ENCODE results near the gene MAL. TPM values are rescaled to one million over a fixed set of nuclear protein-coding genes. Genes with fewer than 3 reads are reported as not detected.

Gene MAL
- total RNA-seq, 2 donors from 2014 or later = not detected

DNA sequence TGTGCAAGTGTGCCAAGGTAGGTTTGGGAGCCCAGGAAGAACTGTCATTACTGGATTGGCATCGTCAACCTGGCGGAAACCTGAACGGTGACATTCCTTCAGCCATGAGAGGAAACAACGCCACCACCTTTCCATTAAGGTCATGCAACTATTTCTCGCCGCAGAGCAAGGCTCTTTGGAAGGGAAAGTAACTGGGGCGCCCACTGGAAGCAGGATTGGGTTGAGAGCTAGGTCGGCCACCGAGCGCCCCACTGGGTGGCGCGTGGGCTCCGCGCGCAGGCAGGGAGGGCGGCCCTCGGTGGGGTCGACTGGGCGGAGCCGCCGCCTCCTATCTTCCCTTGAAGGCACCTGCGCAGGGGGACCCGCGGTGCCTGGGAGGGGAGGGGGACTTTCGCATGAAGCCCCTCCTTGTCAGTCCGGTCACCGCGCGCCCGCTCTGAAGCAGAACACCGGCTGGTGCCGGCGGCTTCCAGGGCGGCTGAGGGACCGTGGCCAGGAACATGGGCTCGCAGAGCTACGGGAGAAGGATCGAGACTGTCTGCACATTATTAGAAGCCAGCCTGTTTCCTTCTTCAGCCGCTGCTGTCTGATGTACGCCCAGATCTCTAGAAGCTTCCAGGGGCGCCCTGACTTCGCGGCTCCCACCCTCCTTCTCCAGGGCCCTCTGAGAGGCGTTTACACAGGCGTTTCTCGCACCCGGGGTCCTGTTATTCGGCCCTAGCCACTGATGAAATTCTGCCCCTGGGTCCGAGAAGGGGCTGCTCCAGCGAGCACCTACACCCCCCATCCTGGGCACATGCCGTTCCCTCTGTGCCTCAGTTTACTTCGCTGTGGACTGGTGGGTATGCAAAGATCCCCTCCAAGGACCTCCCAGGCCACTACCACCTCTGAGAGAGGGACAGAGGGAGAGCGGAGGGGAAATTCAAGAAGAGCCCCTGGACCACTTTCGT, 27.3 kb upstream of the MAL start:
- no peak for ATAC-seq (ENCODE audit: insufficient number of reproducible peaks, low FRiP score, low read depth)
- no peak for DNase-seq (ENCODE audit: low spot score)
- TF ChIP-seq, protein P1, sequence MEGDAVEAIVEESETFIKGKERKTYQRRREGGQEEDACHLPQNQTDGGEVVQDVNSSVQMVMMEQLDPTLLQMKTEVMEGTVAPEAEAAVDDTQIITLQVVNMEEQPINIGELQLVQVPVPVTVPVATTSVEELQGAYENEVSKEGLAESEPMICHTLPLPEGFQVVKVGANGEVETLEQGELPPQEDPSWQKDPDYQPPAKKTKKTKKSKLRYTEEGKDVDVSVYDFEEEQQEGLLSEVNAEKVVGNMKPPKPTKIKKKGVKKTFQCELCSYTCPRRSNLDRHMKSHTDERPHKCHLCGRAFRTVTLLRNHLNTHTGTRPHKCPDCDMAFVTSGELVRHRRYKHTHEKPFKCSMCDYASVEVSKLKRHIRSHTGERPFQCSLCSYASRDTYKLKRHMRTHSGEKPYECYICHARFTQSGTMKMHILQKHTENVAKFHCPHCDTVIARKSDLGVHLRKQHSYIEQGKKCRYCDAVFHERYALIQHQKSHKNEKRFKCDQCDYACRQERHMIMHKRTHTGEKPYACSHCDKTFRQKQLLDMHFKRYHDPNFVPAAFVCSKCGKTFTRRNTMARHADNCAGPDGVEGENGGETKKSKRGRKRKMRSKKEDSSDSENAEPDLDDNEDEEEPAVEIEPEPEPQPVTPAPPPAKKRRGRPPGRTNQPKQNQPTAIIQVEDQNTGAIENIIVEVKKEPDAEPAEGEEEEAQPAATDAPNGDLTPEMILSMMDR (IDR thresholded peaks at IDR 0.05) = no peak
- Histone ChIP-seq H3K9me3 (no peaks in the 10 kb centered on the region), H3K4me3 (no peak overlapping the region), H3K36me3 (no peaks in the 10 kb centered on the region), H3K27me3 (replicated peaks; ENCODE audit: insufficient read depth) (no peaks in the 10 kb centered on the region), H3K4me1 (ENCODE audit: control insufficient read depth in 1 of 2, low read depth in 2 of 2) (no peaks in the 10 kb centered on the region), H3K27ac (no peak overlapping the region)

GRCh38 chr2:94999431-94999883, 26.1 kb upstream of the MAL start:
- ATAC-seq (ENCODE audit: insufficient number of reproducible peaks, low FRiP score, low read depth) = no peak
- H3K9me3 ChIP-seq = no peaks in the 10 kb centered on the region
- no peak overlapping the region for H3K4me3 ChIP-seq
- no peaks in the 10 kb centered on the region for H3K4me1 ChIP-seq (ENCODE audit: control insufficient read depth in 1 of 2, low read depth in 2 of 2)
- no peak overlapping the region for H3K27ac ChIP-seq
- H3K27me3 ChIP-seq (replicated peaks; ENCODE audit: insufficient read depth) = no peaks in the 10 kb centered on the region
- DNase-seq (ENCODE audit: low spot score) = no peak
- no peaks in the 10 kb centered on the region for H3K36me3 ChIP-seq
- TF ChIP-seq, protein P1 (IDR thresholded peaks at IDR 0.05) = no peak

DNA sequence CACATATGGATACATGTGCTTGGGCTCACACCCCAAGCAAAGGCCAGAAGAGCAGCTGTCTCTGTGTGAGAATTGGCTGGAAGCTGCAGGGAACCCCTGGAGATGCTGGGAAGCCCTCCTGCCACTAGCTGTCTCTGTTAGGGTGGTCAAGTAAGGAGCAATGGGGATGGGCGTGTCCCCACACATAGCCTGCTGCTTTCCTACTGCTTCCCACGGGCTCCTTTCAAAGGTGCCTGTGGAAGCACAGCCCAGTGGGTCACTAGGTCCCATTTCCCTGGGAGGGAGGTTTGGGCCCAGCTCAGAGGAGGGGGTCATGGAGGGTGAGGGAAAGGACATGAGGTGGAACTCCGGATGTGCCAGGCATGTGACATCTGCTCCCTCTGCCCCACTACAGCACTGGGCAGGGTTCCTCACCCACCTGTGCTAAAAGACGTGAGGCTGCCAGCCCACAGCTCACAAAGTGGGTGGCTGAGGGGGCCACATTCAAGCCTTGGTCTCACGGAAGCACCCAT, 24.4 kb upstream of the MAL start:
- ATAC-seq (ENCODE audit: insufficient number of reproducible peaks, low FRiP score, low read depth) (no peak), DNase-seq (ENCODE audit: low spot score) (no peak)
- no peaks in the 10 kb centered on the region for H3K9me3 ChIP-seq
- TF ChIP-seq, protein P1 (IDR thresholded peaks at IDR 0.05) = no peak
- H3K4me1 ChIP-seq (ENCODE audit: control insufficient read depth in 1 of 2, low read depth in 2 of 2) = no peaks in the 10 kb centered on the region
- no peaks in the 10 kb centered on the region for H3K27me3 ChIP-seq (replicated peaks; ENCODE audit: insufficient read depth)
- H3K27ac ChIP-seq = no peak overlapping the region
- H3K4me3 ChIP-seq = no peak overlapping the region
- H3K36me3 ChIP-seq = no peaks in the 10 kb centered on the region

- DNase-seq (ENCODE audit: low spot score) = no peak
- Histone ChIP-seq H3K4me3 (no peak overlapping the region), H3K9me3 (no peaks in the 10 kb centered on the region), H3K27me3 (replicated peaks; ENCODE audit: insufficient read depth) (no peaks in the 10 kb centered on the region), H3K36me3 (no peaks in the 10 kb centered on the region), H3K4me1 (ENCODE audit: control insufficient read depth in 1 of 2, low read depth in 2 of 2) (no peaks in the 10 kb centered on the region), H3K27ac (no peak overlapping the region)
- TF ChIP-seq, protein P1 (IDR thresholded peaks at IDR 0.05) = no peak
- no peak for ATAC-seq (ENCODE audit: insufficient number of reproducible peaks, low FRiP score, low read depth)
These were observed 23.8 kb upstream of the MAL start for GRCh38 chr2:95001701-95002100.

DNA sequence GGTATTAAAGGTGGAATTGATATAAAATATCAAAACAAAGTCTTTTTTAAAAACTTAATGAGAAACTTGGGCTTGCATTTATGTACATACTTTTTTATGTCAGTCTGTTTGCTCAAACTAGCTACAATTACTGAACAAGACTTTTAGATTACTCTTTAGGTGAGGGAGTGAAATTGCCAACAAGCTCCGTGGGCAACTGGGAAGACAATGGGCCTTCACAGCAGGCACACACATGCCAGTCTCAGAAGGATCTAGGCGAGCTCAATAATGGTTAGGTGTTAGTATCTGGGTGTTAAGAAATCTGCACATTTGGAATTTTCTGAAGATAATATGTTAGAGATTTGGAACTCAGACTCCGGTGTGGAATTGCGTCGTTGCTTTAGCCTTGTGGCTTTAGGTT, 23.0 kb upstream of the MAL start:
- no peaks in the 10 kb centered on the region for H3K4me1 ChIP-seq (ENCODE audit: control insufficient read depth in 1 of 2, low read depth in 2 of 2)
- no peaks in the 10 kb centered on the region for H3K27me3 ChIP-seq (replicated peaks; ENCODE audit: insufficient read depth)
- ATAC-seq (ENCODE audit: insufficient number of reproducible peaks, low FRiP score, low read depth) (no peak), DNase-seq (ENCODE audit: low spot score) (no peak)
- H3K27ac ChIP-seq = no peak overlapping the region
- H3K4me3 ChIP-seq = no peak overlapping the region
- H3K9me3 ChIP-seq = no peaks in the 10 kb centered on the region
- TF ChIP-seq, protein P1 (IDR thresholded peaks at IDR 0.05) = no peak
- no peaks in the 10 kb centered on the region for H3K36me3 ChIP-seq

All from thoracic aorta (tissue), 2 donors.